K562 (cell line): Measurements from ENCODE around the gene UROD. TPM values are rescaled to one million over a fixed set of nuclear protein-coding genes. Genes with fewer than 3 reads are reported as not detected.

Experiments
- CREM ChIP-seq: IDR thresholded peaks from 2 replicates; pipeline ENCODE4 v1.6.1; 2014; ENCODE audit warnings: antibody characterized with exemption, low read depth
- ETV6 ChIP-seq, 3 experiments: fragments of 150-350 bp in 1 of 3; sonication (generic) in 1 of 3; formaldehyde crosslinking in 1 of 3; IDR thresholded peaks; 2 replicates each; pipeline versions ENCODE4 v1.6.1 to v1.8.0; 2014 to 2022; ENCODE audit warnings: borderline replicate concordance in 2 of 3, low read depth in 2 of 3, antibody characterized with exemption in 1 of 3, low read length in 1 of 3, mild to moderate bottlenecking in 1 of 3, missing genetic modification reagents in 1 of 3
- GTF2E2 ChIP-seq: fragments of 200-800 bp; sonication (Bioruptor generic); IDR thresholded peaks from 2 replicates; pipeline ENCODE4 v1.6.1; 2016; ENCODE audit warnings: missing genetic modification characterization, missing compliant biosample characterization
- IFI16 ChIP-seq: fragments of 250-450 bp; sonication (Bioruptor Pico); IDR thresholded peaks from 2 replicates; pipeline ENCODE4 v2.1.2; 2022; ENCODE audit warnings: mild to moderate bottlenecking, inconsistent platforms
- MAFF ChIP-seq: IDR thresholded peaks from 2 replicates; pipeline ENCODE4 v1.6.1; 2012; ENCODE audit warnings: low read length, improper control_type of control experiment
- NFYB ChIP-seq: IDR thresholded peaks from 2 replicates; pipeline ENCODE4 v1.6.1; 2011; ENCODE audit warnings: mild to moderate bottlenecking, moderate library complexity; ENCODE audit not compliant: insufficient read length; ENCODE audit errors: extremely low read depth
- PHF21A ChIP-seq: fragments of 450-650 bp; IDR thresholded peaks from 2 replicates; pipeline ENCODE4 v1.6.1; 2017; ENCODE audit warnings: low read depth, borderline replicate concordance
- RBM25 ChIP-seq: fragments of 200-400 bp; formaldehyde crosslinking; IDR thresholded peaks from 2 replicates; pipeline ENCODE4 v1.6.1; 2018; ENCODE audit warnings: low read length, low read depth, moderate library complexity; ENCODE audit not compliant: severe bottlenecking
- SAFB ChIP-seq: fragments of 200-400 bp; formaldehyde crosslinking; IDR thresholded peaks from 2 replicates; pipeline ENCODE4 v1.6.1; 2017; ENCODE audit warnings: low read depth, low read length, borderline replicate concordance
- SIN3A ChIP-seq, 2 experiments: fragments of 150-350 bp in 1 of 2; IDR thresholded peaks; 2 replicates each; pipeline ENCODE4 v1.6.1; 2011 to 2016; ENCODE audit warnings: borderline replicate concordance in 2 of 2, low read depth in 2 of 2, low read length in 2 of 2, mild to moderate bottlenecking in 2 of 2, moderate library complexity in 2 of 2; ENCODE audit not compliant: control insufficient read depth in 1 of 2
- SIX5 ChIP-seq, 2 experiments: IDR thresholded peaks; 2 replicates each; pipeline ENCODE4 v1.6.1; 2011; ENCODE audit warnings: low read length in 2 of 2, borderline replicate concordance in 1 of 2, low read depth in 1 of 2, mild to moderate bottlenecking in 1 of 2, moderate library complexity in 1 of 2; ENCODE audit not compliant: insufficient read depth in 1 of 2
- TCF7L2 ChIP-seq: fragments of 150-350 bp; IDR thresholded peaks from 2 replicates; pipeline ENCODE4 v1.6.1; 2016; ENCODE audit warnings: low read depth, mild to moderate bottlenecking, low read length, moderate library complexity
- TRIM28 ChIP-seq: fragments of 450-650 bp; IDR thresholded peaks from 2 replicates; pipeline ENCODE4 v1.6.1; 2017
- XRCC4 ChIP-seq: IDR thresholded peaks from one replicate; pipeline ENCODE4 v1.6.1; 2011; ENCODE audit not compliant: insufficient read depth, insufficient read length; ENCODE audit errors: extremely low read depth
- YY1 ChIP-seq, 3 experiments: IDR thresholded peaks; 2 replicates each; pipeline ENCODE4 v1.6.1; 2011; ENCODE audit warnings: low read length in 2 of 3, mild to moderate bottlenecking in 2 of 3, moderate library complexity in 2 of 3, borderline replicate concordance in 1 of 3, control low read depth in 1 of 3, low read depth in 1 of 3; ENCODE audit not compliant: insufficient read depth in 3 of 3, insufficient replicate concordance in 2 of 3, control insufficient read depth in 1 of 3, insufficient read length in 1 of 3; ENCODE audit errors: extremely low read depth in 1 of 3
- ZC3H4 ChIP-seq: sonication (generic); formaldehyde crosslinking; IDR thresholded peaks from 2 replicates; pipeline ENCODE4 v1.9.0; 2021; ENCODE audit warnings: missing genetic modification reagents, borderline replicate concordance
- ZNF124 ChIP-seq: sonication (generic); formaldehyde crosslinking; IDR thresholded peaks from 2 replicates; pipeline ENCODE4 v1.8.1; 2022; ENCODE audit warnings: missing genetic modification reagents
- ZNF140 ChIP-seq: fragments of 250-450 bp; sonication (Bioruptor Pico); IDR thresholded peaks from 2 replicates; pipeline ENCODE4 v1.8.0; 2021; ENCODE audit warnings: moderate library complexity, mild to moderate bottlenecking, inconsistent platforms
- ZNF146 ChIP-seq: IDR thresholded peaks from one replicate; pipeline ENCODE4 v1.6.1; 2018; ENCODE audit warnings: missing compliant biosample characterization; ENCODE audit not compliant: unreplicated experiment
- ZNF696 ChIP-seq: fragments of 250-450 bp; sonication (Bioruptor Pico); conservative IDR thresholded peaks from 2 replicates; pipeline ENCODE4 v1.4.0; 2020; ENCODE audit warnings: mild to moderate bottlenecking, moderate library complexity
- polyA plus RNA-seq, 8 experiments: library from polyadenylated mRNA; depleted of rRNA in 4 of 8; stranded (reverse) in 5 of 8; unstranded in 3 of 8; fragments of >200 nt; fragmentation: Nextera tagmentation in 2 of 8; fragmentation: Illumina TruSeq in 1 of 8; extraction: Ambion mirVana in 2 of 8; extraction: Trizol in 1 of 8; gene quantifications; 2 replicates each; pipeline versions ENCODE4 v1.2.1 to v1.2.3, GENCODE V29; 2011 to 2014; ENCODE audit warnings: inconsistent platforms in 1 of 8, missing spikeins in 1 of 8
- total RNA-seq, 7 experiments: library from RNA; depleted of rRNA in 6 of 7; stranded (reverse); fragments of >200 nt in 6 of 7; fragmentation: Illumina TruSeq in 2 of 7; extraction: Trizol in 2 of 7; gene quantifications; 2 replicates each; pipeline versions ENCODE4 v1.2.1 to v1.2.3, GENCODE V29; 2011 to 2021; ENCODE audit warnings: low replicate concordance in 1 of 7
- TF ChIP-seq, protein P1 (sequence below): fragments of 450-650 bp; formaldehyde crosslinking; IDR thresholded peaks from 2 replicates; pipeline ENCODE4 v1.4.0; 2022; ENCODE audit warnings: missing genetic modification characterization
- TF ChIP-seq, protein P2 (sequence below): sonication (generic); formaldehyde crosslinking; IDR thresholded peaks from 2 replicates; pipeline ENCODE4 v1.8.1; 2023; ENCODE audit warnings: mild to moderate bottlenecking, missing genetic modification reagents

Gene UROD
- total and polyA plus RNA-seq, 9 of the 15 experiments (the other 6 are each of a cell fraction or from before 2014, with no cell fraction given) = 533 to 2,933 (median 1,100) TPM

DNA sequence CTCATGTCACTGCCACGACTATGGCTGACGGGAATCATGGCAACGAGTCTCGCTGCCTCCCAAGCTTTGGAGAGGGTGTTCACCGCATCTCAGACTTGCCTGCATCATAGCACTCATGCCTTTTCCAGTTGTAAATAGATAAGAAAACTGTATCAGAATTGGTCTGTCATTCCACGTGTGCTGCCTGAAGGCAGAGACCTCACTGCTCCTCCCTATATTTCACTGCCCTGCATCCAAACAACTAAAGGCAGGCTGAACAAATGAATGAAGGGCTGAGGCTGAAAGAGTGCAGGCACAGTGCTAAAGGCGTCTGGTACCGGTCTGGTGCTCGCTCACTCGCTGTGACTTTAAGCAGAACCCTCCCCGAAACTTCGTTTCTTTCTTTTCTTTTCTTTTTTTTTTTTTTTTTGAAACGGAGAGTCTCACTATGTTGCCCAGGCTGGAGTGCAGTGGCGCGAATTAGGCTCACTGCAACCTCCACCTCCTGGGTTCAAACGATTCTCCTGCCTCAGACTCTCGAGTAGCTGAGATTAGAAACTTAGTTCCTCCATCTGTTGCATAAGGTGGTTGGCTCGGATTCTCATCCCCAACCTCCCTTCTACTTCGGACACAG, 26.2 kb upstream of the UROD start (continued):
- TF ChIP-seq TCF7L2 (no peak), XRCC4 (no peak), RBM25 (peak; percentile 12), SIN3A (IDR thresholded peaks at IDR 0.05; ENCODE audit: borderline replicate concordance in 2 of 2, control insufficient read depth in 1 of 2, low read depth in 2 of 2, low read length in 2 of 2) (peak in 1 of 2 experiments; percentile 79; a peak in 1 of 4 replicates), MAFF (0 out of 2 replicates have a peak, but pooled peaks have one; percentile 0), SIX5 (IDR thresholded peaks at IDR 0.05; ENCODE audit: borderline replicate concordance in 1 of 2, insufficient read depth in 1 of 2, low read depth in 1 of 2, low read length in 2 of 2) (no peak), ZNF146 (CRISPR knock-in tag) (no peak), NFYB (no peak), ZNF124 (CRISPR knock-in tag) (no peak), GTF2E2 (tag) (no peak), ETV6 (IDR thresholded peaks at IDR 0.05; ENCODE audit: borderline replicate concordance in 1 of 2, low read depth in 2 of 2, low read length in 1 of 2) (no peak), ETV6 (CRISPR knock-in tag; IDR thresholded peaks at IDR 0.05; ENCODE audit: borderline replicate concordance) (no peak), PHF21A (no peak), ZC3H4 (CRISPR knock-in tag) (no peak; the same call in 1 of the 2 replicates), IFI16 (CRISPR knock-in tag) (peak; percentile 52; the same call in 1 of the 2 replicates), TRIM28 (no peak), ZNF696 (CRISPR knock-in tag) (no peak), SAFB (no peak), CREM (0 out of 2 replicates have a peak, but pooled peaks have one; percentile 30), ZNF140 (CRISPR knock-in tag) (no peak), YY1 (IDR thresholded peaks at IDR 0.05; ENCODE audit: borderline replicate concordance in 1 of 3, control insufficient read depth in 1 of 3, extremely low read depth in 1 of 3, insufficient read depth in 3 of 3, insufficient read length in 1 of 3, insufficient replicate concordance in 2 of 3, low read depth in 1 of 3, low read length in 2 of 3) (peak in 1 of 3 experiments; percentile 48)
- TF ChIP-seq, protein P1, sequence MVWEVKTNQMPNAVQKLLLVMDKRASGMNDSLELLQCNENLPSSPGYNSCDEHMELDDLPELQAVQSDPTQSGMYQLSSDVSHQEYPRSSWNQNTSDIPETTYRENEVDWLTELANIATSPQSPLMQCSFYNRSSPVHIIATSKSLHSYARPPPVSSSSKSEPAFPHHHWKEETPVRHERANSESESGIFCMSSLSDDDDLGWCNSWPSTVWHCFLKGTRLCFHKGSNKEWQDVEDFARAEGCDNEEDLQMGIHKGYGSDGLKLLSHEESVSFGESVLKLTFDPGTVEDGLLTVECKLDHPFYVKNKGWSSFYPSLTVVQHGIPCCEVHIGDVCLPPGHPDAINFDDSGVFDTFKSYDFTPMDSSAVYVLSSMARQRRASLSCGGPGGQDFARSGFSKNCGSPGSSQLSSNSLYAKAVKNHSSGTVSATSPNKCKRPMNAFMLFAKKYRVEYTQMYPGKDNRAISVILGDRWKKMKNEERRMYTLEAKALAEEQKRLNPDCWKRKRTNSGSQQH = 0 out of 2 replicates have a peak, but pooled peaks have one; percentile 14
- TF ChIP-seq, protein P2, sequence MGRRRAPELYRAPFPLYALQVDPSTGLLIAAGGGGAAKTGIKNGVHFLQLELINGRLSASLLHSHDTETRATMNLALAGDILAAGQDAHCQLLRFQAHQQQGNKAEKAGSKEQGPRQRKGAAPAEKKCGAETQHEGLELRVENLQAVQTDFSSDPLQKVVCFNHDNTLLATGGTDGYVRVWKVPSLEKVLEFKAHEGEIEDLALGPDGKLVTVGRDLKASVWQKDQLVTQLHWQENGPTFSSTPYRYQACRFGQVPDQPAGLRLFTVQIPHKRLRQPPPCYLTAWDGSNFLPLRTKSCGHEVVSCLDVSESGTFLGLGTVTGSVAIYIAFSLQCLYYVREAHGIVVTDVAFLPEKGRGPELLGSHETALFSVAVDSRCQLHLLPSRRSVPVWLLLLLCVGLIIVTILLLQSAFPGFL = no peak
